Measurements from ENCODE around the gene PRPF19. TPM values are rescaled to one million over a fixed set of nuclear protein-coding genes. Genes with fewer than 3 reads are reported as not detected.

Gene PRPF19
- total and polyA plus RNA-seq, 9 of the 15 experiments (the other 6 are each of a cell fraction or from before 2014, with no cell fraction given): 9.4 to 212 (median 73.2) TPM

DNA sequence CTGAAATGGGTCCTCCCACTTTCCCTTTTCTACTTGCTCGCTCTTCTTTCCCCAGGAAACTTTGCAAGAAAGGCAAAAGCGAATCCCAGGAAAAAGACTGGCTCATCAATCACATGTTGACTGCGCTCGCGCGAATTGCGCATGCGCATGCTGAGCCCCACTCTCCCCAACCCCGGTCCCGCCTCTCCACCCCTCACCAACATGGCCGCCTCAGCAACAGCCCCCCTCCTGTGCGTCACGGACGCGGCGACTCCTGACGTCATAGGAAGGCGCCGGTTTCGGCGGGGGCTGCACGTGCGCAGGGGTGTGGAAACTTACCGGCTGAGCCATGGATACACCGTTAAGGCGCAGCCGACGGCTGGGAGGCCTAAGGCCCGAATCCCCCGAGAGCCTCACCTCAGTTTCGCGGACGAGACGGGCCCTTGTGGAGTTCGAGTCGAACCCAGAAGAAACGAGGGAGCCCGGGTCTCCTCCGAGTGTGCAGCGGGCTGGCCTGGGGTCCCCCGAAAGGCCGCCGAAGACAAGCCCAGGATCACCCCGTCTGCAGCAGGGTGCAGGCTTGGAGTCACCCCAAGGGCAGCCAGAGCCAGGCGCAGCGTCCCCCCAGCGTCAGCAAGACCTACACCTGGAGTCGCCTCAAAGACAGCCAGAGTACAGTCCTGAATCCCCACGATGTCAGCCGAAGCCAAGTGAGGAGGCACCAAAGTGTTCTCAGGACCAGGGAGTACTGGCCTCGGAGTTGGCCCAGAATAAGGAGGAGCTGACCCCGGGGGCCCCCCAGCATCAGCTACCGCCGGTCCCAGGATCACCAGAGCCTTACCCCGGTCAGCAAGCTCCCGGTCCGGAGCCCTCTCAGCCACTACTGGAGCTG is 64.4 kb downstream of the PRPF19 start, which contains the start of gene CCDC86 (continued):
- TF ChIP-seq ZBTB40 (IDR thresholded peaks at IDR 0.05) (peak; percentile 39; the same call in 1 of the 2 replicates), ZBTB40 (CRISPR knock-in tag; IDR thresholded peaks at IDR 0.05) (no peak), FOXJ2 (tag; IDR thresholded peaks at IDR 0.05) (peak; percentile 75; the same call in 1 of the 2 replicates), KLF6 (CRISPR knock-in tag; IDR thresholded peaks at IDR 0.05; ENCODE audit: borderline replicate concordance) (peak; percentile 52; the same call in 1 of the 2 replicates), ZFP36 (IDR thresholded peaks at IDR 0.05; ENCODE audit: low read depth, low read length, partially characterized antibody) (no peak), HNRNPLL (IDR thresholded peaks at IDR 0.05; ENCODE audit: low read depth, low read length, poor library complexity, severe bottlenecking) (no peak), NEUROD1 (IDR thresholded peaks at IDR 0.05; ENCODE audit: borderline replicate concordance, low read depth, low read length, partially characterized antibody) (peak; percentile 83), RNF2 (IDR thresholded peaks at IDR 0.05) (peak; percentile 51; the same call in 1 of the 2 replicates), ZNF41 (CRISPR knock-in tag; conservative IDR thresholded peaks at IDR 0.05) (no peak), SIN3B (IDR thresholded peaks at IDR 0.05; ENCODE audit: low read depth) (peak; percentile 86; the same call in 1 of the 2 replicates), TEAD4 (IDR thresholded peaks at IDR 0.05; ENCODE audit: low read length) (no peak), TEAD4 (CRISPR knock-in tag; IDR thresholded peaks at IDR 0.05; ENCODE audit: borderline replicate concordance) (no peak), ETV1 (tag; conservative IDR thresholded peaks at IDR 0.05; ENCODE audit: low read depth) (peak; percentile 70; the same call in 1 of the 2 replicates), HNRNPH1 (optimal IDR thresholded peaks at IDR 0.05; ENCODE audit: low read depth, low read length) (no peak), C11orf30 (IDR thresholded peaks at IDR 0.05; ENCODE audit: low read depth) (peak; percentile 92), EP400 (IDR thresholded peaks at IDR 0.05) (peak; percentile 99)
- TF ChIP-seq, protein P1, sequence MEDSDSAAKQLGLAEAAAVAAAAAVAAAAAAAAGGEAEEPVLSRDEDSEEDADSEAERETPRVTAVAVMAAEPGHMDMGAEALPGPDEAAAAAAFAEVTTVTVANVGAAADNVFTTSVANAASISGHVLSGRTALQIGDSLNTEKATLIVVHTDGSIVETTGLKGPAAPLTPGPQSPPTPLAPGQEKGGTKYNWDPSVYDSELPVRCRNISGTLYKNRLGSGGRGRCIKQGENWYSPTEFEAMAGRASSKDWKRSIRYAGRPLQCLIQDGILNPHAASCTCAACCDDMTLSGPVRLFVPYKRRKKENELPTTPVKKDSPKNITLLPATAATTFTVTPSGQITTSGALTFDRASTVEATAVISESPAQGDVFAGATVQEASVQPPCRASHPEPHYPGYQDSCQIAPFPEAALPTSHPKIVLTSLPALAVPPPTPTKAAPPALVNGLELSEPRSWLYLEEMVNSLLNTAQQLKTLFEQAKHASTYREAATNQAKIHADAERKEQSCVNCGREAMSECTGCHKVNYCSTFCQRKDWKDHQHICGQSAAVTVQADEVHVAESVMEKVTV (CRISPR knock-in tag; IDR thresholded peaks at IDR 0.05): no peak
